GM12878 (cell line): ENCODE measurements around the gene KLHL22. TPM values are rescaled to one million over a fixed set of nuclear protein-coding genes. Genes with fewer than 3 reads are reported as not detected.

ENCODE experiments used
- ATAC-seq: fragments of 200-7000 bp; cut with Tn5 transposase; 3 replicates; pipeline ENCODE4 v1.9.1; 2020; ENCODE audit warnings: mild to moderate bottlenecking, moderate library complexity
- BruUV-seq: library from RNA; stranded (reverse); fragments of 400-500 nt; replicated peaks from 2 replicates; lab custom pipeline; 2021; lab: Mats Ljungman, UMichigan
- CTCF ChIA-PET: fragments of 300-600 bp; sonication (Branson Sonifier 250); formaldehyde crosslinking; extraction: SDS; loops from one replicate; lab custom pipeline; 2021; ENCODE audit warnings: inconsistent platforms; lab: Yijun Ruan, JAX
- POLR2A ChIA-PET: fragments of 350-600 bp; formaldehyde crosslinking; extraction: SDS; loops from one replicate; lab custom pipeline; 2021; ENCODE audit warnings: inconsistent platforms; lab: Charles Lee
- RAD21 ChIA-PET: fragments of 300-600 bp; sonication (Branson Sonifier 250); formaldehyde crosslinking; loops from one replicate; lab custom pipeline; 2023; ENCODE audit warnings: antibody characterized with exemption; ENCODE audit not compliant: unreplicated experiment; lab: Charles Lee
- SMC1A ChIA-PET: fragments of 300-600 bp; sonication (Branson Sonifier 250); formaldehyde crosslinking; loops from one replicate; lab custom pipeline; 2023; ENCODE audit not compliant: unreplicated experiment, uncharacterized antibody; lab: Charles Lee
- DNase-seq: peaks from one replicate; pipeline ENCODE4 v3.0.0-alpha.2; 2011; ENCODE audit warnings: low read depth, low spot score
- FAIRE-seq: peaks from 3 replicates; lab custom pipeline; 2011; peaks lifted over from hg19 to GRCh38; lab: Jason Lieb, UNC
- H2AFZ ChIP-seq: 2 replicates; pipeline ENCODE4 v1.6.0; 2011; ENCODE audit warnings: low read depth, low read length, control low read depth; ENCODE audit not compliant: control insufficient read depth
- H3K27ac ChIP-seq: 2 replicates; pipeline ENCODE4 v1.5.1; 2011; ENCODE audit warnings: control low read depth; ENCODE audit not compliant: control insufficient read depth, insufficient read depth
- H3K27me3 ChIP-seq, 2 experiments: replicated peaks in 1 of 2; 2 replicates each; pipeline versions ENCODE4 v1.6.0 to v1.6.1; 2011; ENCODE audit warnings: low read length in 1 of 2; ENCODE audit not compliant: control insufficient read depth in 2 of 2, insufficient read depth in 2 of 2
- H3K36me3 ChIP-seq, 2 experiments: 2 replicates each; pipeline ENCODE4 v1.5.1; 2011; ENCODE audit warnings: low read length in 1 of 2; ENCODE audit not compliant: control insufficient read depth in 2 of 2, insufficient read depth in 2 of 2
- H3K4me1 ChIP-seq: 2 replicates; pipeline ENCODE4 v1.6.1; 2011; ENCODE audit warnings: mild to moderate bottlenecking, low read length, moderate library complexity, mixed read lengths; ENCODE audit not compliant: control insufficient read depth, insufficient read depth
- H3K4me2 ChIP-seq: 2 replicates; pipeline ENCODE4 v1.6.0; 2011; ENCODE audit warnings: control low read depth; ENCODE audit not compliant: control insufficient read depth, insufficient read depth
- H3K4me3 ChIP-seq: fragments of 200-600 bp; sonication (generic); 2 replicates; pipeline ENCODE4 v1.5.1; 2016
- H3K79me2 ChIP-seq: 2 replicates; pipeline ENCODE4 v1.6.0; 2011; ENCODE audit warnings: low read length; ENCODE audit not compliant: control insufficient read depth, insufficient read depth
- H3K9ac ChIP-seq: 2 replicates; pipeline ENCODE4 v1.8.0; 2011; ENCODE audit warnings: low read length, control low read depth, mixed read lengths; ENCODE audit not compliant: control insufficient read depth, insufficient read depth
- H3K9me3 ChIP-seq: replicated peaks from 3 replicates; pipeline ENCODE4 v1.5.1; 2011; ENCODE audit warnings: mild to moderate bottlenecking, low read length; ENCODE audit not compliant: control insufficient read depth, insufficient read depth
- H4K20me1 ChIP-seq: 2 replicates; pipeline ENCODE4 v1.6.0; 2011; ENCODE audit not compliant: control insufficient read depth, insufficient read depth
- EED ChIP-seq: sonication (generic); IDR thresholded peaks from 2 replicates; pipeline ENCODE4 v1.6.1; 2016; ENCODE audit warnings: antibody characterized with exemption, low read depth
- ETV6 ChIP-seq, 2 experiments: fragments of 450-650 bp in 1 of 2; IDR thresholded peaks in 1 of 2; conservative IDR thresholded peaks in 1 of 2; 2 replicates each; pipeline ENCODE4 v1.6.1; 2014; ENCODE audit warnings: antibody characterized with exemption in 1 of 2, borderline replicate concordance in 1 of 2, low read depth in 1 of 2, mild to moderate bottlenecking in 1 of 2, moderate library complexity in 1 of 2
- IKZF1 ChIP-seq: fragments of 450-650 bp; conservative IDR thresholded peaks from 2 replicates; pipeline ENCODE4 v1.6.1; 2017; ENCODE audit warnings: antibody characterized with exemption, mild to moderate bottlenecking
- KLF5 ChIP-seq: fragments of 450-650 bp; IDR thresholded peaks from 2 replicates; pipeline ENCODE4 v1.6.1; 2014; ENCODE audit warnings: mild to moderate bottlenecking; ENCODE audit not compliant: partially characterized antibody
- MLLT1 ChIP-seq: fragments of 450-650 bp; IDR thresholded peaks from 2 replicates; pipeline ENCODE4 v1.6.1; 2016; ENCODE audit warnings: mild to moderate bottlenecking
- MTA2 ChIP-seq: fragments of 450-650 bp; IDR thresholded peaks from 2 replicates; pipeline ENCODE4 v1.6.1; 2016; ENCODE audit warnings: low read depth, mild to moderate bottlenecking, moderate library complexity
- NFIC ChIP-seq: IDR thresholded peaks from 2 replicates; pipeline ENCODE4 v1.6.1; 2012; ENCODE audit warnings: low read depth, mild to moderate bottlenecking, inconsistent platforms, low read length, moderate library complexity
- PAX8 ChIP-seq: fragments of 450-650 bp; IDR thresholded peaks from 2 replicates; pipeline ENCODE4 v1.6.1; 2017; ENCODE audit warnings: mild to moderate bottlenecking, moderate library complexity
- SMAD1 ChIP-seq: fragments of 450-650 bp; IDR thresholded peaks from 2 replicates; pipeline ENCODE4 v1.6.1; 2018; ENCODE audit warnings: mild to moderate bottlenecking, low read depth; ENCODE audit not compliant: partially characterized antibody
- SP1 ChIP-seq: IDR thresholded peaks from one replicate; pipeline ENCODE4 v1.6.1; 2011; ENCODE audit warnings: low read depth, low read length
- TBL1XR1 ChIP-seq: IDR thresholded peaks from 2 replicates; pipeline ENCODE4 v1.6.1; 2012; ENCODE audit warnings: low read depth, low read length, improper control_type of control experiment
- WGBS: methylation state at CpG from one replicate; pipeline ENCODE4 v1.1.6; 2016; ENCODE audit warnings: low lambda C conversion rate; ENCODE audit not compliant: insufficient replicate concordance, insufficient coverage; ENCODE audit errors: missing lambda C conversion rate; 5-methylcytosine and 5-hydroxymethylcytosine counted together
- in situ Hi-C: fragments of 300-500 bp; cut with MboI; formaldehyde crosslinking; loops from 9 replicates; pipeline ENCODE4 v1.14.3; 2018; ENCODE audit warnings: mixed read lengths
- intact Hi-C: fragments of 100-400 bp; cut with micrococcal nuclease; formaldehyde crosslinking; loops from one replicate; pipeline ENCODE4 v1.14.2; 2022; ENCODE audit not compliant: unreplicated experiment
- polyA plus RNA-seq, 11 experiments: library from polyadenylated mRNA; depleted of rRNA in 4 of 11; unstranded in 6 of 11; stranded (reverse) in 5 of 11; fragments of >200 nt; fragmentation: Nextera tagmentation in 4 of 11; fragmentation: Illumina TruSeq in 1 of 11; extraction: Ambion mirVana in 4 of 11; extraction: Trizol in 1 of 11; gene quantifications; 1 replicate in 1 of 11; 2 replicates in 10 of 11; pipeline versions ENCODE4 v1.2.1 to v1.2.3, GENCODE V29; 2011 to 2016; ENCODE audit warnings: inconsistent platforms in 2 of 11, missing spikeins in 2 of 11, low read depth in 1 of 11
- total RNA-seq, 4 experiments: library from RNA; depleted of rRNA in 3 of 4; stranded (reverse); fragments of >200 nt in 3 of 4; fragmentation: Illumina TruSeq in 1 of 4; extraction: Trizol in 1 of 4; gene quantifications; 2 replicates each; pipeline versions ENCODE4 v1.2.1 to v1.2.3, GENCODE V29; 2013 to 2021
- TF ChIP-seq, protein P1 (sequence below): fragments of 450-650 bp; formaldehyde crosslinking; IDR thresholded peaks from 2 replicates; pipeline ENCODE4 v1.4.0; 2022; ENCODE audit warnings: mild to moderate bottlenecking, moderate library complexity
- TF ChIP-seq, protein P2 (sequence below): IDR thresholded peaks from 2 replicates; pipeline ENCODE4 v1.6.1; 2011; ENCODE audit warnings: borderline replicate concordance, low read depth, mild to moderate bottlenecking, moderate library complexity, low read length; ENCODE audit not compliant: insufficient read depth, poor library complexity, severe bottlenecking

KLHL22 gene
- total and polyA plus RNA-seq, 10 of the 15 experiments (the other 5 are each of a cell fraction or from before 2014, with no cell fraction given), result 0.06 to 22.1 (median 14.2) TPM

- Histone ChIP-seq H3K27ac (peak overlapping the region; percentile 44; the same call in 1 of the 2 replicates), H4K20me1 (peaks cover 21% of the 10 kb centered on the region), H3K27me3 (no peaks in the 10 kb centered on the region), H3K79me2 (peaks cover 80% of the 10 kb centered on the region), H3K36me3 (peaks cover 3 to 13% of the 10 kb centered on the region in 2 experiments), H2AFZ (no peak overlapping the region), H3K4me1 (peaks cover 22% of the 10 kb centered on the region), H3K9me3 (no peaks in the 10 kb centered on the region), H3K9ac (peak overlapping the region; percentile 29; the same call in 1 of the 2 replicates), H3K4me2 (peak overlapping the region; percentile 100), H3K4me3 (peak overlapping the region; percentile 95; the same call in 1 of the 2 replicates)
- no peak for FAIRE-seq
- SMC1A ChIA-PET, result interaction anchor here (1.1 to 1.5 kb wide), 3 partner anchors 12 to 35 kb away, joined by 3 to 5 read pairs (median 4); no protein-coding TSS in a partner anchor
- POLR2A ChIA-PET, result interaction anchor here (1.8 kb wide), 1 partner anchor 17 kb away, joined by 5 read pairs; the partner anchor contains the start of gene KLHL22
- in situ Hi-C loops (no loop called here), intact Hi-C loops (no loop called here)
- no peak for ATAC-seq
- WGBS, result 62% methylated on average over 4 of the region's 4 CpGs
- BruUV-seq, result no TSS peak
- no peak for DNase-seq
- CTCF ChIA-PET, result interaction anchor here (0.6 to 1.8 kb wide), 3 partner anchors 19 to 386 kb away, joined by 3 to 5 read pairs (median 3); no protein-coding TSS in a partner anchor
- RAD21 ChIA-PET, result interaction anchor here (0.9 kb wide), 1 partner anchor 19 kb away, joined by 3 read pairs; no protein-coding TSS in a partner anchor
- no peak for TF ChIP-seq EED
- no peak for TF ChIP-seq TBL1XR1
- TF ChIP-seq ETV6 (conservative IDR thresholded peaks at IDR 0.05 in 1 of 2, IDR thresholded peaks at IDR 0.05 in 1 of 2; ENCODE audit: borderline replicate concordance in 1 of 2, low read depth in 1 of 2), result no peak
- TF ChIP-seq MTA2, result no peak
- no peak for TF ChIP-seq MLLT1
- TF ChIP-seq IKZF1, result no peak
- TF ChIP-seq, protein P1, sequence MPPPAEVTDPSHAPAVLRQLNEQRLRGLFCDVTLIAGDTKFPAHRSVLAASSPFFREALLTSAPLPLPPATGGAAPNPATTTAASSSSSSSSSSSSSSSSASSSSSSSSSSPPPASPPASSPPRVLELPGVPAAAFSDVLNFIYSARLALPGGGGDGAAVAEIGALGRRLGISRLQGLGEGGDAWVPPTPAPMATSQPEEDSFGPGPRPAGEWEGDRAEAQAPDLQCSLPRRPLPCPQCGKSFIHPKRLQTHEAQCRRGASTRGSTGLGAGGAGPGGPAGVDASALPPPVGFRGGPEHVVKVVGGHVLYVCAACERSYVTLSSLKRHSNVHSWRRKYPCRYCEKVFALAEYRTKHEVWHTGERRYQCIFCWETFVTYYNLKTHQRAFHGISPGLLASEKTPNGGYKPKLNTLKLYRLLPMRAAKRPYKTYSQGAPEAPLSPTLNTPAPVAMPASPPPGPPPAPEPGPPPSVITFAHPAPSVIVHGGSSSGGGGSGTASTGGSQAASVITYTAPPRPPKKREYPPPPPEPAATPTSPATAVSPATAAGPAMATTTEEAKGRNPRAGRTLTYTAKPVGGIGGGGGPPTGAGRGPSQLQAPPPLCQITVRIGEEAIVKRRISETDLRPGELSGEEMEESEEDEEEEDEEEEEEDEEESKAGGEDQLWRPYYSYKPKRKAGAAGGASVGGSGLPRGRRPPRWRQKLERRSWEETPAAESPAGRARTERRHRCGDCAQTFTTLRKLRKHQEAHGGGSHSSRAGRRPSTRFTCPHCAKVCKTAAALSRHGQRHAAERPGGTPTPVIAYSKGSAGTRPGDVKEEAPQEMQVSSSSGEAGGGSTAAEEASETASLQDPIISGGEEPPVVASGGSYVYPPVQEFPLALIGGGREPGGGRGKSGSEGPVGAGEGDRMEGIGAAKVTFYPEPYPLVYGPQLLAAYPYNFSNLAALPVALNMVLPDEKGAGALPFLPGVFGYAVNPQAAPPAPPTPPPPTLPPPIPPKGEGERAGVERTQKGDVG, result no peak
- TF ChIP-seq NFIC, result no peak
- no peak for TF ChIP-seq KLF5
- no peak for TF ChIP-seq SP1
- TF ChIP-seq SMAD1, result no peak
- TF ChIP-seq, protein P2, sequence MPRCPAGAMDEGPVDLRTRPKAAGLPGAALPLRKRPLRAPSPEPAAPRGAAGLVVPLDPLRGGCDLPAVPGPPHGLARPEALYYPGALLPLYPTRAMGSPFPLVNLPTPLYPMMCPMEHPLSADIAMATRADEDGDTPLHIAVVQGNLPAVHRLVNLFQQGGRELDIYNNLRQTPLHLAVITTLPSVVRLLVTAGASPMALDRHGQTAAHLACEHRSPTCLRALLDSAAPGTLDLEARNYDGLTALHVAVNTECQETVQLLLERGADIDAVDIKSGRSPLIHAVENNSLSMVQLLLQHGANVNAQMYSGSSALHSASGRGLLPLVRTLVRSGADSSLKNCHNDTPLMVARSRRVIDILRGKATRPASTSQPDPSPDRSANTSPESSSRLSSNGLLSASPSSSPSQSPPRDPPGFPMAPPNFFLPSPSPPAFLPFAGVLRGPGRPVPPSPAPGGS, result no peak
- no peak for TF ChIP-seq PAX8
Measured at GRCh38 chr22:20511578-20512229, 16.1 kb upstream of the KLHL22 start.
